Midbrain (tissue), 1 donor: Measurements from ENCODE around the gene CPB1.
A peak's percentile ranks its signal among the peaks of the same experiment; 100 is the strongest.

Source experiments
- DNase-seq: peaks from one replicate; lab custom pipeline; 2025; lab: John Stamatoyannopoulos, UW

CPB1 gene

DNA sequence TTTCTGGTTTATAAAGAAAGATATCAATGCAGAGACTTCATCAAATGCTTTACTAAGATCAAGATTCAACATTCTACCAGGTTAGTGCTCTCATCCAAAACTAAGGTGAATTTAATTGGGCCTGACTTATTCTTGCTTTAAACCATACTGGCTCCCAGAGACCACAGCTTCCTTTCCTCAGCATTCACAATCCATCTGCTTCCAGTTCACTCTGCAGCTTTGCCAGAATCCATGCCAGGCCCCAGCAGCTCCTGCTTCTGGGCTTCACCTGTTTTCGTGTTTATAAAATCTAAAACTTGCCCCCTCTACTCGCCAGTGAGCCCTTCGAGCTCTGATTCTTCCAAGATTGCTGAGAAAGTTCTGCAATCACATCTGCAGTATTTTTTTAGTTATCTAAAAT is 2.3 kb downstream of the CPB1 start:
- no peak for DNase-seq

- no peak for DNase-seq
Measured at GRCh38 chr3:148833223-148833622, 5.6 kb downstream of the CPB1 start.

GRCh38 chr3:148839805-148840204 is 12.2 kb downstream of the CPB1 start:
- DNase-seq: no peak

DNA sequence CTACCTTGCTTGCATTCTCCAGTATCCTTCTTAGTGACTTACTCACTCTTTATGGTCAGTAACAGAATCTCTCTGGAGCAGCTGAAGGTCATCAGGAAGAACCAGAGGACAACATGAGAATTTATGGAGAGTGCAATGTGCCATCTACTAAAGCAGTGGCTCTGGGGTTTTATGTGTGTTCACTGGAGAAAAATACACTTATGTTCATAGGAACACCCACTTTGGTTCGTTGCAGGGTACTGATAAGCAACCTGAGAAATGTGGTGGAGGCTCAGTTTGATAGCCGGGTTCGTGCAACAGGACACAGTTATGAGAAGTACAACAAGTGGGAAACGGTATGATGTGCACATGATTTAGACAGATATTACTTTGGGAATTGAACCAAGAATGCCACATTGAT is 12.8 kb downstream of the CPB1 start:
- no peak for DNase-seq

- DNase-seq: no peak
Measured at GRCh38 chr3:148845756-148846395, 18.3 kb downstream of the CPB1 start.

DNA sequence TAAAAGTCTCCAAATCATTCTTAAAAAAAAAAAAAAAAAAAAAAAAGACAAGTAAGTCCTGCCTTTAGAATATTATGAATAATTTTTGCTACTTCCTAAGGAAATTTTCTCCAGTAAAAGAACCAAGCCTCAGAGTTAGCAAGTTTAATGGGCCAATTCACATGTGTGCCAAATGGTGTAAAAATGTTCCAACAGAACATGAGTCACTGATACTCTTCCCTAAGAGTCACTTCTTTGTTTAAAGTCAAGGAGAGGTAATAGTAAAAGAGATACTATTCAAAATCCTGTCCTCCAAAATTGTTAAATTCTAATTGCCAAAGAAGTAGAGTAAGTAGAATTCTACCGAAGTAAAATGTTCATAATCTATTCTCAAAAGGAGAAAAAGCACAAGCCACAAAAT is 19.7 kb downstream of the CPB1 start:
- DNase-seq: no peak

DNA sequence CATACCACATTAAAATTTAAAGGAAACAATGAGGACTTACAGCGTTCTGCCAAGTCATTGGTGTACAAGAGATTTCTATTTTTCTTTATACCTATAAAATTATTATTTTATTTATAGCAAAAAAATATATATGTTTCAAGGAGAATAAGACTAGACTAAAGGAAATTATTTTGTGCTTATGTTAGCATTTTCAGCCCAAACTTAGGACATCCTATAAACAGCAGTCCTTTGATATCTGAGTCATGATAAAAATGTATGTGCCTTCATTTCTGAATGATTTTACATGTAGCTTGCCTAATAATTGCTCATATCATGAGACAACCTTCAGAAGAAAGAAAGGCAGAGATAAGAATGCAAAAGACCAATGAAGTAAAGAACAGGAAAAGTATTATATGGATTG is 20.8 kb downstream of the CPB1 start:
- DNase-seq: no peak

GRCh38 chr3:148852271-148852992 is 24.8 kb downstream of the CPB1 start:
- no peak for DNase-seq

GRCh38 chr3:148853076-148853475 is 25.5 kb downstream of the CPB1 start:
- DNase-seq: no peak

GRCh38 chr3:148854061-148854460 is 26.4 kb downstream of the CPB1 start:
- DNase-seq: no peak

DNA sequence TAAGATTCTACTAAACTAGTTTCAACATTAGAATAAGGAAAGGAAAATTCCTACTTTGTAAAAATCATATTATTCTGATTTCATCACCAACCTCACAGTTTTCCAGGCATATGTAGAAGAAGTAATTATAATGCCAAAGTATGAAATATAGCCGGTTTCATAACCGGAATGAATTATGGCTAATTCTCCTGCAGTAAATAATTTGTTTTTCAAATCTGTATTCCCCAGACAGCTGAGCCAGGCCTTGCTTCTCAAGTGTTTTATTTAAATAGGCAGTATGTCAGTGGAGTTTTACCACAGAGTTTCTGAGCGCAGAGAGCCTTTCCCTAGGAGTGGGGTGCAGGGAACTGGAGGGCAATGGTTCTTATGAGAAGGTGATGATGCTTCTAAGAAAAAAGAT is 28.8 kb downstream of the CPB1 start:
- DNase-seq: no peak

GRCh38 chr3:148857316-148857715 is 29.7 kb downstream of the CPB1 start:
- no peak for DNase-seq

DNA sequence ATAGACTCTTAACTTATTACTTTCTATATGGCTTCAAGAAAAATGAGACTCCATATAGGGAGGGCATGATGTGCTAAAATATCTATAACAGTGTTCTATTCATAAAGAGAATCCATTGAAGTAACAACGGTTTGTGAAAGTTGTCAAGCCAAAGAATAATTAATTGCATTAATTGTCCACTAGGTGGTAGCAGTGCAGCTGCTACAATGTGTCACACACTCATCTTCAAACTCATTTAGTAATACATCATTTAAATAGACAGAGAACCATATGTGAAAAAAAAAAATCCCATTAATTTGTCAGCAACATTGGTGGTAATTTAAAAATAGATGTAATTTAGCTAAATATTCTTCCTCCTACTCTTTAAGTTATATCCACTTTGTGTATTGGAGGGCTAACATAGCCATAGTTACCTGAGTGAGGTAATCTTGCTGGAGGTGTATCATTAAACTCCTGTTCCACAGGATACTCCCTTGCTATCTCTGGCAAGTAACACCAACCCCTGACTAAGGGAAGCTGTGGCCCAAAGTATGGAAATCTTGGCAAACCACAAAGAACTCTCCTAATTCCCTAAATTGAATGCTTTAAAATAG is 33.8 kb downstream of the CPB1 start:
- DNase-seq: peak; percentile 49

DNA sequence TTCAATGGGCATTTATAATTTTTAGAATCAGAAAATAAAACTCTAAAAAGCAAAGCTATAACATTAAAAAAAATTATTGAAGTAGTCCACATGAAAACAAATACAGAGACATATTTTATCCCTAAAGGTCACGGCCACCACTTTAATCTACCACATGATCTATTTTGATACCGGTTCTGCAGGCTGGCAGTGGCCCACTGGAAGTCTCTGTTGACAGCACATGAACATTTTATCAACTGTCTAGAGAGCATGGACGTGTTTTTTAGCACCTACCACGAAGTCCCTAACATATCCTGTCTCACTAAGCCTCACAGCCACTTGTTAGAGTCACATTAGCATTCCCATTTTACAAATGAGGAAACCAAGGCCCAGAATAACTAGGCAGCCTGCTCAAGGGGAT is 35.7 kb downstream of the CPB1 start:
- DNase-seq: no peak

DNA sequence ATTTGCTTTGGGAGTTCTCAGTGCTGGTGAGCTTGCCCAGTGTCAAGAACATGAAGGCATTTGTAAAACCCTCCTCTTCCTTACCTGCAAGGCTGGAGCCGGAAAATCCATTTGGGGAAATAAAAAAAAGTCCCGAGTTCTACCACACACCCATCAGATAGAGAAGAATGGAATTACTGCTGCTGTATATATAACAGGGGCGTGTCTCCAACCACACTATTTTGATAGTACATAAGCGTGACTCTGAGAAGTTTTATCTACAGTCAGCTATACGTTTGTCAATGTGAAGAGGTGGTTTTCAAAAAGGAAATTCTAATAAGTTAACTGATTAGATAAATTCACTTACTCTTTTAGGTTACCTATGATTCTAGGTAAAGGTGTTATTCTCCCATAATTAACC is 36.2 kb downstream of the CPB1 start:
- DNase-seq: no peak

DNA sequence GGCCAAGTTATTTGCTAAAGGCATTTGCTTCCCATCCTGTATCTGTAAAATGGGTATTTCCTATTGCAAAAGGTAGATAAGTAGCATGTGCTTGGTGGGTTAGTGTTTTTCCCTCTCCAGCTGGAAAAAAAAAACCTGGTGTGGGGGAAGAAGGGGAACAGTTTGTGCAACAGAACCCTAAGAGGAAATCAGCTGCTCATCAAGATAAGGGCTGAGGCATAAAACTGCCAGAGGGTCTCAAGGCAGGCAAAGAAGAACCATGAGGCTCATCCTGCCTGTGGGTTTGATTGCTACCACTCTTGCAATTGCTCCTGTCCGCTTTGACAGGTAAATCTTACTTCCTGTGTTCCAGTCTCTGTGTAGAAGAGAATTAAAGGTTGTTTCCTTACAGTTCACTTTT is 37.4 kb downstream of the CPB1 start, which contains the start of gene CPA3:
Gene CPA3, plus strand, starts transcription at position 248 of the 400 bp plus-strand sequence. Its CDS starts 12 bp downstream, at position 260.
- no peak for DNase-seq

DNA sequence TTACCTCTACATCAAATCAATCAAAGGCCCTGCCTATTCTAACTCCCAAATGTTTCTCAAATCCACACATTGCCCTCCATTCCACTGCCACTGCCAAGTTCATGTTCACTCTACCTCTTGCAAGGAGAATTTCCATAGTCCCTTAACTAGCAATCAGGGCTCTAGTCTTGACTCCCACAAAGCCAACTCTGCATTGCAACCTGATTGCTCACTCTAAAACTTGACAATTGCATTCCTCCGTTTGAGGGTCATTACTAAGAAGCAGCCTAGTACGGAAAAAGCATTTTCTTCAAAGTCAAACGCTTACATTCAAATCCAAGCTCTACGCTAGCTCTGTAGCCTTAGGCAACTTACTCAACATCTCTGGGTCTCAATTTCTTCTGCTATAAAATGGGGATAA is 38.6 kb downstream of the CPB1 start:
- DNase-seq: no peak

GRCh38 chr3:148873270-148873927 is 45.8 kb downstream of the CPB1 start:
- DNase-seq: no peak

DNA sequence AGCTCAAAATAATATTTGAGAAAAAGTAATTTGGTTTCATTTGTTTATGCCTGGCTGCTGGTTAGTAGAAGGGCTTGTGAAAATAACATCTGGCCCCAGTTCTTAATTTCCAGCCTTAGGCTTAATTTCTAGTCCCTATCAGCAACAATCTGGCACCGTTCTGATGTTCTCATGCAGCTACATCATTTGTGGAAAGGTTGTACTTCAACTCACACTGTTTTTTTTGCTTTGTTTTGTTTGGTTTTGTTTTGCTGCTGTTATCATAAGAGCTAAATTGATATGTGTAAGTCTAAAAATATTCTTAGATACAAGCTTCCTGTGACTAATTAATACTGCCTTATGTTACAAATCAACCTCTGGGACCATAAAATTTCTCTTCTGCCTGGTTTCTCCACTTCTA is 46.4 kb downstream of the CPB1 start:
- no peak for DNase-seq

DNA sequence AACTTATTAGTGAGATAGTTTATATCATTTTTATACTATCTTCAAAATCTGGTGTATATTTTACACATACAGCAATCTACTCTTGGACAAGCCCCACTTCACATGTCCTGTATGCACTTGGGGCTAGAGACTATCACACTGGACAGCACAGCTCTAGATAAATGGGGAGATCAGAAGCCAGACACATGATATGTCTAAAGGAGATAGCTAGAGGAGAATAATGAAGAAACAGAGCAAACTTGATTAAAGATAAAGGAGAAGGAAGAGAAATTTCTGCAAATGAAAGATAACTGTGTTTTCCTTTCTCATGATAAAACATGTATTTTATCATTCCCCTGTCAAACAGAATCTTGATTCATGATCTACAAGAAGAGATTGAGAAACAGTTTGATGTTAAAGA is 50.5 kb downstream of the CPB1 start:
- DNase-seq: no peak

GRCh38 chr3:148879256-148879655 is 51.6 kb downstream of the CPB1 start:
- no peak for DNase-seq

DNA sequence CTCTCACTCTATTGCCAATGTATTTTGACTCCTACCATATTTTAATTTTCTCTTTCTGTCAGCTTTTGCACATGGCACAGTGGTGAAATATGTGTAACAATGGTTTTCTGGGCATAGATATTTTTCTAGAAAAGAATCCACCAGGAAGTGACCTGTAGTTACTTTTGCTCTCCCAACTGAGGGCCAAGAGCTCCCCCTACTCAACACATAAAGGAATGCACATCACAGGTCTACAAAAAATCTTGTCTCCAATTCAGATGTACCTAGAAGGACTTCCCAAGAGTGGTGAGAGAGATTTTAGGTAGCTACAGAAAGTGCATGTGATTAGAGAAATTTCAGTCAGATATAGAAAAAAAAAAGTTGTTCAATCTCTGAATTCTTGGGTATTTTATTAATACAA is 53.1 kb downstream of the CPB1 start:
- no peak for DNase-seq

GRCh38 chr3:148881286-148881685 is 53.7 kb downstream of the CPB1 start:
- DNase-seq: no peak
